Measurements from ENCODE around the gene RBM28. TPM values are rescaled to one million over a fixed set of nuclear protein-coding genes. Genes with fewer than 3 reads are reported as not detected.

RBM28 gene, protein sequence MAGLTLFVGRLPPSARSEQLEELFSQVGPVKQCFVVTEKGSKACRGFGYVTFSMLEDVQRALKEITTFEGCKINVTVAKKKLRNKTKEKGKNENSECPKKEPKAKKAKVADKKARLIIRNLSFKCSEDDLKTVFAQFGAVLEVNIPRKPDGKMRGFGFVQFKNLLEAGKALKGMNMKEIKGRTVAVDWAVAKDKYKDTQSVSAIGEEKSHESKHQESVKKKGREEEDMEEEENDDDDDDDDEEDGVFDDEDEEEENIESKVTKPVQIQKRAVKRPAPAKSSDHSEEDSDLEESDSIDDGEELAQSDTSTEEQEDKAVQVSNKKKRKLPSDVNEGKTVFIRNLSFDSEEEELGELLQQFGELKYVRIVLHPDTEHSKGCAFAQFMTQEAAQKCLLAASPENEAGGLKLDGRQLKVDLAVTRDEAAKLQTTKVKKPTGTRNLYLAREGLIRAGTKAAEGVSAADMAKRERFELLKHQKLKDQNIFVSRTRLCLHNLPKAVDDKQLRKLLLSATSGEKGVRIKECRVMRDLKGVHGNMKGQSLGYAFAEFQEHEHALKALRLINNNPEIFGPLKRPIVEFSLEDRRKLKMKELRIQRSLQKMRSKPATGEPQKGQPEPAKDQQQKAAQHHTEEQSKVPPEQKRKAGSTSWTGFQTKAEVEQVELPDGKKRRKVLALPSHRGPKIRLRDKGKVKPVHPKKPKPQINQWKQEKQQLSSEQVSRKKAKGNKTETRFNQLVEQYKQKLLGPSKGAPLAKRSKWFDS
- total RNA-seq, result 28.5 and 37.6 TPM in 2 replicates

DNA sequence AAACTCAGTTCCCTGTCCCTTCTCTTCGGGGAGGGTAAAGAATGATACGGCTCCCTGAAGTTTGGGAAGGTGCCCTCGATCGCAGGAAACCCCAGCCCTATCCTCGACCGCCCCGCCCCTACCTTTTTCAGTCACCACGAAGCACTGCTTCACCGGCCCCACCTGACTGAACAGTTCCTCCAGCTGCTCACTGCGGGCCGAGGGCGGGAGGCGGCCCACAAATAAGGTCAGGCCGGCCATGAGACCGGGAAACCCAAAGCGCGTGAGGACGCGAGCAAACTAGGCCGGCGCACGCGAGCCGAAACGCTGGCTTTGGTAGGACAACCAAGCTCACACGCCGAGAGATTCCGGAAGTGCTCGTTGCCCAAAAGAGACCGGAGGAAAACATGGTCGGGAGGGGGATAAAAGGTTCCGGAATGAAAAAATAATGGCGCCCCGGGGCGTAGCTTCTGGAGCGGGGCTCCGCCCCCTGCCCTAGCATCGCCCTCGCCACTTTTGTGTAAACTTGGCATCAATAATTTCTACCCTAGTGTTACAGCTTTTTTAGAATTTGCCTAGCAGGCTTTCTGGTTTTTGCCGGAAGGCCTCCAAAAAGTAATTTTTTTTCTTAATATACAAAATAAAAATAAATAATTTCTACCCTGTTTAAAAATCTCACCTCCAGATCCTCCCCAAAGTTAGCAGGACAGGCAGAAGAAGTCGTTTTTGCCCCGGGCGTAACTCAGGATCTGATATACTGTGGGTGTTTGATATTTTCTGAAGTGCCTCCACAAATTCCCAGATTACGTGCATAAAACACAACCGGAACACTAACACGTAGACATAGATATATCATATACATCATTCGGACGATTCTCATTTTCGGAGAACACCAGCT lies at the start of gene RBM28:
TSS of gene RBM28 (minus strand) at position 355 of the 877 bp plus-strand sequence. CDS start at position 240, 115 bp downstream.

DNA sequence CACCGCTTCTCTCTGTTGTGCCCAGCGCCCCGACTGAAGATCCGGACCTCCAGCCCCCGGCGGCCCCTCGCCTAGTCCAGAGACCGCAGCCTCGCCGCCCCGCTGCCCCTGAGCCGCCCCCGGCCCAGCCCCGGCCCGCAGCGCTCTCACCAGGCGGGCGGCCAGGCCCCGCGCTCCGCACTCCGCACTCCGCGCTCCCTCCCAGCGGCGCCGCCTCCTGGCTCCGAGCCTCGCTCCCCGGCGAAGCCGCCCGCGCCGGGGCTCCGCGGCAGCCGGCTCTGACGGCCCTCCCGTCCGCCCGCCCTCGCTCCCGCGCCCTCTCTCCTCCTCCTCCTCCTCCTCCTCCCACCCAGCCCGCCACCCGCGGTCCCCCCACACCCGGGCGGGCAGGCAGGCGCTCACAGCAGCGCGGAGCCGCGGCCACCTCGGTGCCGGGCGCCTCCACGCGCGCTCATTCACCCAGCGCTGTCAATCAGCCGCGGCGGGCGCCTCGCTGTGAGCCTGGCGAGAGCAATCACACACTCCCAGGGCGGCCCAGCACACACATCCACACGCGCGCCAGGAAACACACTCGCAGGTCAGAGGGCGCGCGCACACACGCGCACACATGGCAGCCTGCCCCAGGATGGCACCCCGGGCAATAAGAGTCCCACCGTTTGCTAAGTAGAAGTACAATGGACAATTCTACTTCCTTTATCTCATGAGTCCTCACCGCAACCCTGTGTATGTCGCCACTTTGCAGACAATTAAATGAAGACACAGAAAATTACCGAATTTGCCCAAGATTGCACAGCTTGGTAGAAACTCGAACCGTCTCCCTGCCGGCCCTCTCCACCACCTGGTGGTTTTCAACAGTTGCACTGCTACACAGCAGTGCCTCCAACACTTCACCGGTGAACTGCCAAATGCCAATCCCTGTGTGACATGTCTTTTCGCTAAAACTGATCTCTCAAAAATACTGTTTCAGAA lies 18.0 kb upstream of the RBM28 start, which contains the start of gene PRRT4:
TSS of gene PRRT4 (minus strand) at position 280 of the 969 bp plus-strand sequence.

Small RNA genes within 50 kb of the gene (small RNA-seq; reads per million reads assigned to genes)
- gene RNU7-27P, result not detected

Other genes with a start within 250 kb of the RBM28 start
- not detected in 2 replicates for gene LEP, start 102.6 kb downstream of the RBM28 start, total RNA-seq
- not detected in 2 replicates for gene PRRT4, start 17.8 kb upstream of the RBM28 start, total RNA-seq
- 58.5 and 82.0 TPM in 2 replicates for gene IMPDH1, start 66.1 kb upstream of the RBM28 start, total RNA-seq
- 12.2 and 12.7 TPM in 2 replicates for gene HILPDA, start 112.0 kb upstream of the RBM28 start, total RNA-seq
- 40.7 and 46.0 TPM in 2 replicates for gene METTL2B, start 132.8 kb upstream of the RBM28 start, total RNA-seq

Measured in thoracic aorta endothelial cell (primary cell).